ENCODE data around the gene HOXA3. TPM values are rescaled to one million over a fixed set of nuclear protein-coding genes. Genes with fewer than 3 reads are reported as not detected.

HOXA3 gene
- total RNA-seq, 1 donor from 2014 or later, result 4.9 TPM

DNA sequence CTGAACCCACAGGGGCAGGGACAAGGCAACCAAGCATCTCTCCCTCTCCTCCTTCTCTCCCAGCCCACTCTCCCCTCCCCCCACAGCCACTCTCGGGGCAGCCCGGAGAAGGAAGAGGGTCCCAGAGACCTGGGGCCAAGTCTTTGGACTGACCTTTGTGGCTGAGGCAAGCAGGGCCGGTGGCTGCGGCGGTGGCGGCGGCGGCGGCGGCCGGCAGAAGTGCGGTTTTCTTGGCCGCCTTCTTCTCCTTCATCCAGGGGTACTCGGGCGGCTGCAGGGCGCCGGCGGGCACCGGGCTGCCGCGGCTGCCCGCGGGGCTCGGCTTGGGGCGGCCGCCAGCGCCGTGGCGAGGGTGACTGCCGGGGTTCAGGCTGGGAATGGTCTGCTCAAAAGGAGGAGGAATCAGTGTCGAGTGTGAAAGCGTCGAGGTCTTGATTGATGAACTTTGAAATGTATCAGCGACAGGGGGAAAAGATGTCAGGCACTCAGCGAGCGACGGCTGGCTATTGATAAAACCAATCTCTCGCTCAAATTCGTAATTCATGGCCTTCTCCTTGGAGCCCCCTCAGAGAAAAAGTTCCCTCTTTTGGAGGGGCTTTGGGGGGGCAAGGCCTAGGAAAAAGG, 50.3 kb downstream of the HOXA3 start:
- DNase-seq, result no peak

DNA sequence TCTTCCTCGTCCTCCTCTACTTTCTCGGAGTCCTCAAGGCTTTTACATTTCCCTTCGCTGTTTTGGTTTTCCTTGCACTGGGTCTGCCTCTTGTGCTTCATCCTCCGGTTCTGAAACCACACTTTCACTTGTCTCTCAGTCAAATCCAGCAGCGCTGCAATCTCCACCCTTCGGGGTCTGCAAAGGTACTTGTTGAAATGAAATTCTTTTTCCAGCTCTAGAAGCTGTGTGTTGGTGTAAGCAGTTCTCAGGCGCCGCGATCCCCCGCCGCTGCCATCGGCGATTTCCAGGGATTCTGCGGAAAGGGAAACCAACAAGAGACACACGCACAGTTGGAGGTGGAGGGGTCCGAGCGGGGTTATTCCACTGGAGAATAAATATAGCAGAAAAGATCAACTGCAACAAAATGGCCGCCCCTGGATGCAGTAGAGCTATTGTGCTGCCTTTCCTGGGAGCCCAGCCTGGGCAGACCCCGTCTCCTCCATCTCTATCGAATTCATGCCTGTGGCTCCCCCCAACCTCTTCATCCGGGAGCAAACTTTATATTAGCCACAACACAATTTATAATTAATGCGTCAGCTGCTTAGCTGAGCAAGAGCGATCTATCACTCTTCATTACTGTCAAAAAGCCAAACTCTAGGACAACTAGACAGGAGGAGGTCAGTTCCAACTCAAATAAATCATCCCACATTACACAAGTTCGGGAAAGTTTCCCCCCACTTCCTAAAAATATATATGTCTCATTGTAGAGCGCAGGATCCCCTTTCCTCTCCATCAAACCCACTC, 51.0 kb downstream of the HOXA3 start:
- no peak for DNase-seq

DNA sequence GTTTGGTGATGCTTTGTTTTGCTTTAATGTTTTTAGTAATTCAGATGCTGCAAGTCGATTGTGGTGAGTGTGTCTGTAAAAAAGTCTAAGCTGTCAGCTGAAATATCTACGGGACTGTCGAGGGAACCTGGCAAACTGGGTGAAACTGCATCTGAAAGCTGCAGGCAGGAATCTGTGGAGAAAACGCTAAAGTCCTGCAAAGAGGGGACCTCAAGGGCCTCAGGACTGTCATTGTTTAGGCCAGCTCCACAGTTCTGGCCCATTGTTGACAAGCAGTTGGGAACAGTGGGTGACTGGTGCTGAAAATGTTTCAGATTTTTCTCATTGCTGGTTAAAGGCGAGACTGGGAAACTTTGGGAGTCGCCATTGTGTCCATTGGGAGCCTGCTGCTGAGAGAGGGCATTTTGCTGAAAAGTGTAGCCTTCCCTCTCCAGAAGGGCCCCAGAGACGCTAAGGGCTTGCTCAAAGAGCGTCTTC, 51.7 kb downstream of the HOXA3 start:
- no peak for DNase-seq

DNA sequence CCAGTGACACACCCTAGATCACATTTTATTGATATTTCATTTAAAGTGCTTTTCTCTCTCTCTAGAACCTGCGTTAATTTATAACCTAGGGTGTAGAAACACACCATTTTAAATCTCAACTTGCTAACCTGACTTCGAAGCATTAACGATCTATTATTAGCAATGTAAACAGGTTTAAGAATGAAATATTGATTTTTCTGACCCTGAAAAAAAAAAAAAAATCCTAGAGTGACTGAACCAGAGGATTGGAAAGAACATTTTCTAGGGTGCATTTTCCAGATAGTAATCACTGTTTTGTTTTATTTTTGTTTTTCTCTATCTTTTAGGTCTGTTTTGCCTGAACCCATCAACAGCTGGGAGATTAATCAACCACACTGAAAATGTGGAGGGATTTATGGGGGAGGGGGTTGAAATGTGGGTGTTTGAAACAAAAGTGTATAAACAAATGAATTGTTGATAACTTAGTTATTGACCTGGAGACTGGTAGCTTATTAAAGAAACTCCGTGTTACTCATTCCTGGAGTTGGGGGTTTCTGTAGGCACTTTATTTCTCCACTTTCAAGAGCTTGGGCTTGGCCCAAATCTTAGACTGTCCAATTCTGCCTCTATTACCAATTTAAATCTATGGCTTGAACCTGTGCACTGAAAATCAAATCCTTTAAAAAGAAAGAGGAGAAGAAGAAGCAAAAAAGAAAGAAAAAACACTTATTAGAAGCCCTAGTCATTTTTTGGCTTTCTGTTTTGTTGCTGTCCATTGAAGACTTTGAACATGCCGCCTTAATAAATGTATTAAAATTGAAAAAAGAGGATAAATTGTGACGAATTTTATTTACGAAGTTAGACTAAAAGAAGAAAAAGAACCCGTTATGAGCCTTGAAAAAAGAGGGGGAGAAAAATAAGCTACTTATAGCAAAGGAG, 52.7 kb downstream of the HOXA3 start:
- DNase-seq, result no peak

DNA sequence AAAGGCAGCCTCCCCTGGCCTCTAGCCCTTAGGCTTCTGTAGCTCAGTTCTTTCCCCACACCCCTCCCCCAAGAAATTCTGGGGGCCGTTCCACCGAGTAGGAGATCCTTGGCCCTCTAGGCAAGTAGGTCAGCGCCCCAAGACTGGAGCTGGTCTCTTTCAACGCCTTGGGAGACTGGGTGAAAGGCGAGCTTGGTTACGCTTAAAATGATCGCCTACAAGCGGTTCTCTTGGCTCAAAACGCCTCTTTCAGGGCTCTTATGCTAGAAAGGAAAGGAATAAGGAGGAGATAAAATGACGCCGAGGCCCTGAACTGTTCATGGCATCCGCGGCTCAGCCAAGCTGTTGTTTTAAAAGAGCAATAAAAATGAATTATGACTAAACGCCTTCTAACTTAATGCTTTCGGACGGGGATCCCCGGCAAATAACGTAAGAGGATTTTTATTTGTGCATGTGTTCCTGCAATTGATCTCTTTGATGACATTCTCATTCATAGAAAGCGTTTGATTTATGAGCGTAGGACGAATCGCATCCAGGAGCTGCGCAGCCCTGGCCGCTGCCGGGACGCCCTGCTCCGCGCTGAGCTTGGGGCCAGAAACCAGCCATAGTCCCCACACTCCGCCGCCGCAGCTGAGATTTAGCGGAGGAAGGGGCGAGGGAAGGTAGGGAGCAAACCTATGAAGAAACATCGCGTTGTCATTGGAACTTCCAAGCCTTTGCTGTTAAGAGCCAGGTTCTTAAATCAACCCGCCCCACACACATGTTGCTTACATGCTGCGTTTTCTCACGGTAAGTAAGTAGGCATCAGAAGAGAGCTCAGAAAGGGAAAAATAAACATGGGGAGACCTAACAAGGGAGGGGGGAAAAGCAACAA, 53.6 kb downstream of the HOXA3 start:
- no peak for DNase-seq

DNA sequence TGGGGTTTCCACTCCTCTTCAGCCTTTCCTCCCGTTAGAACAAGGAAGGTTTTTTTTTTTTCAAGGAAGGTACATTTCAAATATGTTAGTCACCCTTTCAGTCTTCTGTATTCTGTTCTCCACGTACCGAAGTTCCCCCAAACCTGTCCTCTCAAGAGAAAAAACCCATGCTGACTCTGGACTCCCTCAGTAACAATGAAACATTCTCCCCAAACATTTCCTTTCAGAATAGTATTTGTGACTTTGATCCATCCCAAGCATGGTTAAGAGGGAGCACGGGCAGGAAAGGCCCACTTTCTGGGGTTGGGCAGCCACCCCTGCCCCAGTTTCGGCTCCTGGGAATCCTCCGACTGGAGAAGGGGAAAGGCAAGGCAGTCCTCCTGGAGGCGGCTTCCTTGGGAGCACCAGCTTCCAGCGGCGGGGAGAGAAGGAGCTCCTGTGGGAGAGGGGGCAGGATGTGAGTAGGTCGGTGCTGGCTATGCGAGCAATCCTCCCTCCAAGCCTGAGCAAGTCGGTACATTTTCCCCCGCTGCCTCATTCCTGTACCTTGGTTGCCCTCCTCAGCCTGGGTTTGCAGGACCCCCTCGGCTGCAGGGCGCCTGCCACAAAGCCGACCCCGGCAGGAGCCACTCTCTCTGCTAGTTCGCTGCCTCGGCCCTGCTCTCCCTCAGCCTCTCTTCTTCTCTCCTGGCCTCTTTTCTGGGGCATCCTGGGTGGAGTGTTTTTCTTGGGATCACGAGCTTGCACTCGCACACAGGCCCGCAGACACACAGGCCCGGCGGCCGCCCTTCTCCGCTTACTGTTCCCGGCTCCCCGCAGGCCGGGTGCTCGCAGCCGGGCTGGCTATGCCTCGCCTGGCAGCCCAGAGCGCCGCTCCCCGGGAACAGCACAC, 54.5 kb downstream of the HOXA3 start:
- no peak for DNase-seq

DNA sequence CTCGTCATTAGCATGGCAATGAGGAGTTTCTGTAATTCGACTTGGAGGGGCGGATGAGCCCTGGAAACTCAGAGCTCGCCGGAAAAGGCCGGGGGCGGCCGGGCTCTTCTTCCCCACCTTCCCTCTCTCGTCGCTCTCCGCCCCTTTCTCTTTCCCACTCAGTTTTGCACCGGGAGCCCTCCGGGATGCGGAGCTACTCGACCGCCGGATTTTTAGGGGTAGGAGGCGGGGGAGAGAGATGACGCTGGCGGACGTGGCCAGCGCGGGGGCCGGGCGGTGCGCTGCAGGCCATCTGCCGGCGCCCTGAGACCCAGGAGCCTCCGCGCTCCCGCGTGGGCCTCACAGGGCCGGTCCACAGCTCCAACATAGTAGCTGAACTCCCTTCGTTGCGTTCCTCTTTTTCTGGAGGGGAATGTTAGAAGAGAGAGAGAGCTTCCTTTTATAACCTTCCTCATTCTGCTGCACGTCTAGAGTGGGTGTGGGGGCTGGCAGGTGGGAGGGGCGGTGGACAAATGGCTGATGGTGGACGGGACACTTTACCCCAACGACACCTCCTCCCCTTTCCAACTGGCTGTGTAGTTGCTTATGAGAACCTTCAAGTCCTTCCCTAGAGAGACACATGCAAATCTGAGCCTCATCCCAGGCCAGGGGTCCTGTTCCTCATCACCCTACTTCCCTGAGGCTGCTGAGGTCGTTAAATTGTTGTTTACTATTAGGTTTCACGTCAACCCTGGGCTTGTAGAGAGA, 55.4 kb downstream of the HOXA3 start:
- no peak for DNase-seq

DNA sequence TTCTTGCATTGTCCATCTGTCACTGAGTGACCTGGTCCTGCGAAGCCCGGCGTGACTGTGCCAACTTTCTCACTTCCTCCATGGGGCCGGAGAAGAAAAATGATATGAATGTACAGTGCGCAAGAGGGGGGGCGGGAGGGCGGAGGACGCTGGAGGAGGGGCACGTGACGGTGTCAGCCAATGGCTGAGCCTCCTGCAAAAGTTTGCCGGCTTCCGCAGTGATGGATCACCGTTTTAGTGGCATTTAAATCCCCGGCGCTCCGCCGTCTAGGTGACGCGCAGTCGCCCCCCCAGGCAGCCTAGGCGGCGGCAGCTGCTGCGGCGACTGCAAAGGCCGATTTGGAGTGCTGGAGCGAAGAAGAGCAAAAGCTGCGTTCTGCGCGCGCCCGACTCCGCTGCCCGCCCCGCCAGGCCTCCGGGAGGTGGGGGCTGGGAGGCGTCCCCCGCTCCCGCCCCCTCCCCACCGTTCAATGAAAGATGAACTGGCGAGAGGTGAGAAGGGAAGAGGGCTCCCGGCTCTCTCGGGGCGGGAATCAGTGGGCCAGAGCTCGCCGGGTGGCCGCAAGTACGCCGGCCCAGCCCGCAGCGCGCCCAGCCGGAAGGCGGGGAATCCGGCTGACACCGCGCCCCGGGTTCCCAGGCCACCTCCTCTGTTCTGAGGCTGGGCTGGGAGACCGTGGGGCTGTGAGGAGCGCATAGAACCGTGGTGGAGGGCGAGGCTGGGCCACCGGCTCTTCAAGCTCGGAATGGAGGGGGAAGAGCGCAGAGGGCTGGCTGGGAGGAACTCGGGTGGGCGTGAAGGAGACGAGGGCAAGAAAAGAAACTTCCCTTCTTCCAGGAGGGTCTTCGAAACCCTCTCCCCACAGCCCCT, 56.3 kb downstream of the HOXA3 start, which contains the start of gene HOXA1:
Gene HOXA1 (minus strand): TSS at position 104 of the 871 bp plus-strand sequence. CDS start 88 bp downstream, at position 16.
- DNase-seq, result peak; percentile 81

DNA sequence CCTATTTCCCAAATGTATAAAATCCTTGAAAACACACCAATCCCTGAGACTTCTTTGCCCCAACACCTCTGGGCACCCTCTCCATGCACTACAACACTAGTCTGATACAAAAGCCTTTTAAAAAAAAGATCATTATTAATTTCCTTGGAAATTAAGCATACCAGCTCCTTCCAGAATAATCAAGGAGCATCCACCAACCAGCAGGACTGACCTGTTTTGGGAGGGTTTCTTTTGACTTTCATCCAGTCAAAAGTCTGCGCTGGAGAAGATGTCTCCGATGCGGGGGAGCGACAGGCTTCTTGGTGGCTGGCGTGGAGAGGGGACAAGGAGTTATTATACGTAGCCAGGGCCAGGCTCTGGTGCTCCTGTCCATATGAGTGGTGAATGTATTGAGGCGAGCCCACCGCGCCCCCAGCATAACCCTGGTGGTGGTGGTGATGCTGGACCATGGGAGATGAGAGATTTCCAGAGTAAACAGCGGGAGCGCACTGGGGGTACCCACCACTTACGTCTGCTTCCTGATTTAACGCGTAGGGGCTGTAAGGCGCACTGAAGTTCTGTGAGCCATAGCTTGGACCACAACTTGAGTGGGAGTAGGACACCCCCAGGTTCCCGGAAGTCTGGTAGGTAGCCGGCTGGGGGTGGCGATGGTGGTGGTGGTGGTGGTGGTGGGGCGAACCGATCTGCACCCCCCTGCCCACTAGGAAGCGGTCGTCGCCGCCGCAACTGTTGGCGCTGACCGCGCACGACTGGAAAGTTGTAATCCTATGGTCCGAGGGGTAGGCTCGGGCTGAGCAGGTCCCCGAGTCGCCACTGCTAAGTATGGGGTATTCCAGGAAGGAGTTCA, 57.1 kb downstream of the HOXA3 start:
- no peak for DNase-seq

DNA sequence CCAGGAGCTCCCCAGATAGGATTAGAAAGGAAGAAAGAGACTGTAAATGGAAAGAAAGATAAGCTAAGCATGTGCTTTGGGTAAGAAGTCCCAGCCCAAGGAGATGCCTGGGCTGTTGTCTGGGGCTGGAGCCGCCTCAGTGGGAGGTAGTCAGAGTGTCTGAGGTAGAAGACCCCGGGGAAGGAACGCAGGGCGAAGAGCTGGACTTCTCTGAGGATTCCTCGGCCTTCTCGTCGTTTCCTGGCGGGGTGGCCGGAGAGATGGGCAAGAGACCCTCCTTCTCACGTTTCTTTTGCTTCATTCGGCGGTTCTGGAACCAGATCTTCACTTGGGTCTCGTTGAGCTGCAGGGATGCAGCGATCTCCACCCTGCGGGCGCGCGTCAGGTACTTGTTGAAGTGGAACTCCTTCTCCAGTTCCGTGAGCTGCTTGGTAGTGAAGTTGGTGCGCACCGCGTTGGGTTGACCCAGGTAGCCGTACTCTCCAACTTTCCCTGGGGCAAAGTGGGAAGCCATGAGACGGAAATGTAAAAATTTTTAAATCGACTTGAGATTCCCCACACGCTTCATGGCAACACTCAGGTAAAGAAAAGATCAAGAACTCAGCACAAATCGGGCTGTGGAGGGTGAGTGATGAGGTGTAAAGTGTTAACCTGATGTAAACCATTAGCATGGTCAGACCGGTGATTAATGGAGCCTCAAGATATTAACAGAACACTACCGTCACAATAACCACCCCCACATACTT, 57.9 kb downstream of the HOXA3 start:
- DNase-seq, result no peak

DNA sequence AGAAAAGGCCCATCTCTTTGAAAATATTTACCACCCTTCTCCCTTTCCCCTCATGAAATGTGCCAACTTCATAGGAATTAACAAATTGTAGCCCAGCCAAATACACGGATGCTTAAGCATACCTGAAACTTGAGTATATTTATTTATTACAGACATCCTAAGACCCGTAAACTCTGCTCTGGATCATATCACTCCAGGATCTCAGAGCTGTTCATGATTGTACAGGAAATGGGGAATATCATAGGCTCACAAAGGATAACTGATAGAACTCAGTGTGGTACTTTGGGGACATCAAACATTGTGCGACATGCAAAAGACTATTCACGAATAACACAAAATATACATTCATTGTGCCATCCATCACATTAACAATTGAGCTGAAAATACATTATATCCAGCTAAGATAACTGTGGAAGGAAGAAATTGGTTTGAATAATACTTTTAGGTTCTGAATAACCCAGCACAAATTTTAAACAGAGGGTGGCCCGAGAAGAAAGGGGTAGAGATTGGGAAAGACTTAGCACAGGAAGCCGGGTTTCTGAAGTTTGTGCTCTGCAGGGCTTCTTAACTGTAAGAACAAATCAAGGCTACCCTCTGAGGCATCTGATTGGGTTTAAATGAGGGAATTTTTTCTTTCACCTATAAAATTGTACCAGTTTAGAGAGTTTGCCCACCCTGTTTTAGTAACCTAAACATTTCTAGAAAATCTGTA, 59.0 kb downstream of the HOXA3 start:
- DNase-seq, result no peak

DNA sequence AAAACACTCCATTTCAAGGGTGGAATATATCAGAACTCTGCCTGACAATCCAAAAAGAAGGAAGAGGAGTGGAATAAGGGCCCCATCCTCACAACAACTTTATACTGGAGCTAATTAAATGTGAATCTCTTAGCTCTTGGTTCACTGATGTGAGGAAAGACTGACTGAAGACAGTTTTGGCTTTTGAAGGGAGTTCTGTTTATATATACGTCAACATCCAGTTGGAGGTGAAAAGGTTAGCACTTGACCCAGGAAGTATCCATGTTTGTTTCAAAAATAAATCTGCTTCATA, 59.6 kb downstream of the HOXA3 start:
- DNase-seq, result no peak

DNA sequence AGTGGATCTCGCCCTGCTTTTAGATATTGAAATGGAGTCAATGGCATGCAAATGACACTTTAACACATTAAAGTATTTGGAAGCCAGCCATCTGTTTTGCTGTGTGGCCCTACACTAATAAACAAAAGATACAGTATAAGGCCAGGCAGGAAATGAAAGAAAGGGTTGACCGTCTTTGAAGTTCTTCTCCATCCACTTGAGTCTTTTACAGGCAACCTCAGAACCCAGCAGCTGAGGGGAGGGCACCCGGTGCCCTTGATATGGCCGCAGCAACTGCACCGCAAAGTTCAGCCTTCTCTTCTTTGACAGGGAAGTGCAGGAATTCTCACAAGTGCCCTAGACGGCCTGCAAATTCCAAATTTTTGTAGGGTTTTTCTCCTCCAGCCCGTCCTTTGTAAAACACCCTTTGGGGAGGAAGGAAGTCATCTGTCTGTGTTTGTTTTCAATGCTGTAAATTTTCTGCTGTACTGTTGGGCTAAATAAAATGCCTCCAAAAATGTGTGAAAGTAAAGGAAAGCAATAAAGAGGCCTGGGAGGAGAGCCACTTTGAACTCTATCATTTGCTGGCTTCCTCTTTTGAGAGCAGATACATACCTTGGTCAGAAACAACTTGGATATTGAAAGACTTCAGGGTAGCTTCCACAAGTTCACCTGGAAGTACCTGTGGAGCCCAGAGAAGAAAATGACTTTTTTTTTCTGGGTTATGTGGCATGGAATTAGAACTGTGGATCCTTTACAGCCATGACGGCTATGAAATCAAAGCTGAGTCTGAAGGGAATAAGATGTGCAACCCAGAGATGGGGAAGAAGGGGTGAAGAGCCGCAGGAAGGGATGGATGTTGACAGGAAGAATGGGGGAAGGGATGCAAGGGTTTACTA, 60.2 kb downstream of the HOXA3 start:
- no peak for DNase-seq

DNA sequence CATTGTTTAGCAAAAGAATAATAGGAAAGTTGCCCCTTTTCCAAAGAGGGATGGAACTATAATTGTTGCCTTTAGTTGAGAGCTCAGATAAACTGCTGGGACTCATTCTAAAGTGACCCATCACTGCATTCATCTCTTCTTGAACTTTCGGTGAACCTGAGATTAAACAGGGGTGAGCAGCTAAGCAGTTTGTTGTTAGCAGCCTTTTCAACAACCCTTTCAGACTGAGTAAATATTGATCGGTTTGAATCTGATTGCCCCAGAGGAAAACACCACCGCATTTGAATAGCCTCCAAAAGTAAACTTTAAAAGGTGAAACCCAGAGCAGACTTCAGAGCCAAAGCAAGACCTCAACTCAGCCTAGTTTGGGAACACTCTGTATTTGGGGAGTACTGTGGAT, 61.3 kb downstream of the HOXA3 start:
- no peak for DNase-seq

Data from skin of body (tissue), 2 donors.